GM12878 (cell line): Measurements from ENCODE around the gene FAM53B.

ENCODE experiments used
- CEBPB ChIP-seq, 2 experiments: fragments of 150-350 bp in 1 of 2; IDR thresholded peaks; 2 replicates each; pipeline ENCODE4 v1.6.1; 2012 to 2014; ENCODE audit warnings: low read depth in 2 of 2, low read length in 2 of 2, borderline replicate concordance in 1 of 2, inconsistent platforms in 1 of 2
- CTCF ChIP-seq, 3 experiments: IDR thresholded peaks in 2 of 3; conservative IDR thresholded peaks in 1 of 3; 2 replicates each; pipeline ENCODE4 v1.5.1; 2011; ENCODE audit warnings: low read depth in 3 of 3, low read length in 3 of 3, mild to moderate bottlenecking in 3 of 3, control low read depth in 2 of 3, moderate library complexity in 2 of 3, inconsistent platforms in 1 of 3, mixed read lengths in 1 of 3; ENCODE audit not compliant: control insufficient read depth in 2 of 3, insufficient read depth in 1 of 3; ENCODE audit errors: extremely low read depth in 1 of 3
- CUX1 ChIP-seq: IDR thresholded peaks from 2 replicates; pipeline ENCODE4 v1.6.1; 2012; ENCODE audit warnings: improper control_type of control experiment, low read depth, low read length; ENCODE audit not compliant: insufficient replicate concordance
- EED ChIP-seq: sonication (generic); IDR thresholded peaks from 2 replicates; pipeline ENCODE4 v1.6.1; 2016; ENCODE audit warnings: antibody characterized with exemption, low read depth
- EP300 ChIP-seq, 2 experiments: fragments of 150-350 bp in 1 of 2; IDR thresholded peaks; 2 replicates each; pipeline ENCODE4 v1.6.1; 2011 to 2012; ENCODE audit warnings: low read depth in 2 of 2, low read length in 2 of 2, borderline replicate concordance in 1 of 2, improper control_type of control experiment in 1 of 2, inconsistent platforms in 1 of 2; ENCODE audit not compliant: control insufficient read depth in 1 of 2
- IKZF1 ChIP-seq: fragments of 450-650 bp; conservative IDR thresholded peaks from 2 replicates; pipeline ENCODE4 v1.6.1; 2017; ENCODE audit warnings: antibody characterized with exemption, mild to moderate bottlenecking
- POLR2AphosphoS5 ChIP-seq: IDR thresholded peaks from 2 replicates; pipeline ENCODE4 v1.6.1; 2011; ENCODE audit warnings: mild to moderate bottlenecking, low read length, inconsistent platforms
- REST ChIP-seq: IDR thresholded peaks from 2 replicates; pipeline ENCODE4 v1.6.1; 2012; ENCODE audit warnings: mild to moderate bottlenecking, low read depth, low read length
- SIN3A ChIP-seq: IDR thresholded peaks from 2 replicates; pipeline ENCODE4 v1.6.1; 2012; ENCODE audit warnings: low read depth, low read length, improper control_type of control experiment
- SUZ12 ChIP-seq: fragments of 200-600 bp; sonication (generic); IDR thresholded peaks from one replicate; pipeline ENCODE4 v1.6.1; 2018; ENCODE audit warnings: antibody characterized with exemption, mild to moderate bottlenecking; ENCODE audit not compliant: unreplicated experiment
- TF ChIP-seq, protein P1 (sequence below): fragments of 450-650 bp; IDR thresholded peaks from 2 replicates; pipeline ENCODE4 v1.6.1; 2018; ENCODE audit warnings: mild to moderate bottlenecking, low read depth, moderate library complexity; ENCODE audit not compliant: partially characterized antibody
- TF ChIP-seq, protein P2 (sequence below): IDR thresholded peaks from 2 replicates; pipeline ENCODE4 v1.6.1; 2011; ENCODE audit warnings: low read depth, mild to moderate bottlenecking, low read length, moderate library complexity, borderline replicate concordance; ENCODE audit errors: extremely low read depth

DNA sequence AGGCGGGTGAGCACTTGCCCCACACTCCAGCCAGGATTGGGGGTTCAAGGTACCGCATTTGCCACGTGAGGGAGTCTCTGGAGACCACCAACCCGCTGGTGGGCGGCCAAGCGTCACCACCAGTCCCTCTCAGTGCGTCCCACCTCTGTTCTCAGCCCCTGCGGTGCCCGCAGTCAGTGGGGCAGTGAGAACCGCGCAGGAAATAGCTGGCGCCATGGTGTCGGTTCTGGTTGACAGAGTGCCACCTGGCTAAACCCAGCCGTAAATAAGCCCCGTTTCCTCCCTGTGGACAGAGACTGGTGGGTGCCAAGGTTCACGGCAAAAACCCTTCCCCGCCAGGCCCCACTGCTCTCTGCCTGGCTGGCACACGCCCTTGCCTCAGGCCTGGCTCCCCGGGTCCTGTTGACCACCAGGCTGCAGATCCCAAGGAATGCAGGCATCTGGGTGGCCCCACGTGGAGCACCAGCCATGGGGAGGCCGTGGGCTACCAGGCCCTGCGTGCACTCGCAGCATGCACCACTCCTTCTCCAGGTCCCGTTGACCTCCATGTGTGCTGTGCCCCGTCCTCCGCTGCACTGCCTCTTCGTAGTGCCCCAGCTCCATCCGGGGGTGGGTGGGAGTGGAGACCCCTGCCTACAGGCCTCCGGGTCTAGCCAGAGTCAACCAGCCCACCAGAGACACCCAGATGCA lies 142.6 kb downstream of the FAM53B start:
- no peak for TF ChIP-seq CTCF (IDR thresholded peaks at IDR 0.05 in 2 of 3, conservative IDR thresholded peaks at IDR 0.05 in 1 of 3; ENCODE audit: control insufficient read depth in 2 of 3, extremely low read depth in 1 of 3, insufficient read depth in 1 of 3, low read depth in 3 of 3, low read length in 3 of 3)
- no peak for TF ChIP-seq EED
- no peak for TF ChIP-seq POLR2AphosphoS5
- TF ChIP-seq CUX1: no peak
- no peak for TF ChIP-seq EP300 (IDR thresholded peaks at IDR 0.05; ENCODE audit: borderline replicate concordance in 1 of 2, control insufficient read depth in 1 of 2, low read depth in 2 of 2, low read length in 2 of 2)
- TF ChIP-seq SUZ12: no peak
- TF ChIP-seq SIN3A: no peak
- no peak for TF ChIP-seq CEBPB (IDR thresholded peaks at IDR 0.05; ENCODE audit: borderline replicate concordance in 1 of 2, low read depth in 2 of 2, low read length in 2 of 2)
- TF ChIP-seq REST: no peak
- TF ChIP-seq, protein P1, sequence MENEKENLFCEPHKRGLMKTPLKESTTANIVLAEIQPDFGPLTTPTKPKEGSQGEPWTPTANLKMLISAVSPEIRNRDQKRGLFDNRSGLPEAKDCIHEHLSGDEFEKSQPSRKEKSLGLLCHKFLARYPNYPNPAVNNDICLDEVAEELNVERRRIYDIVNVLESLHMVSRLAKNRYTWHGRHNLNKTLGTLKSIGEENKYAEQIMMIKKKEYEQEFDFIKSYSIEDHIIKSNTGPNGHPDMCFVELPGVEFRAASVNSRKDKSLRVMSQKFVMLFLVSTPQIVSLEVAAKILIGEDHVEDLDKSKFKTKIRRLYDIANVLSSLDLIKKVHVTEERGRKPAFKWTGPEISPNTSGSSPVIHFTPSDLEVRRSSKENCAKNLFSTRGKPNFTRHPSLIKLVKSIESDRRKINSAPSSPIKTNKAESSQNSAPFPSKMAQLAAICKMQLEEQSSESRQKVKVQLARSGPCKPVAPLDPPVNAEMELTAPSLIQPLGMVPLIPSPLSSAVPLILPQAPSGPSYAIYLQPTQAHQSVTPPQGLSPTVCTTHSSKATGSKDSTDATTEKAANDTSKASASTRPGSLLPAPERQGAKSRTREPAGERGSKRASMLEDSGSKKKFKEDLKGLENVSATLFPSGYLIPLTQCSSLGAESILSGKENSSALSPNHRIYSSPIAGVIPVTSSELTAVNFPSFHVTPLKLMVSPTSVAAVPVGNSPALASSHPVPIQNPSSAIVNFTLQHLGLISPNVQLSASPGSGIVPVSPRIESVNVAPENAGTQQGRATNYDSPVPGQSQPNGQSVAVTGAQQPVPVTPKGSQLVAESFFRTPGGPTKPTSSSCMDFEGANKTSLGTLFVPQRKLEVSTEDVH: no peak
- TF ChIP-seq, protein P2, sequence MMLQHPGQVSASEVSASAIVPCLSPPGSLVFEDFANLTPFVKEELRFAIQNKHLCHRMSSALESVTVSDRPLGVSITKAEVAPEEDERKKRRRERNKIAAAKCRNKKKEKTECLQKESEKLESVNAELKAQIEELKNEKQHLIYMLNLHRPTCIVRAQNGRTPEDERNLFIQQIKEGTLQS: no peak
- TF ChIP-seq IKZF1: no peak
